ENCODE data around the gene TBC1D22A.

- no peak for TF ChIP-seq CTCF (IDR thresholded peaks at IDR 0.05; ENCODE audit: low read length)
- no peak for TF ChIP-seq EZH2 (IDR thresholded peaks at IDR 0.05; ENCODE audit: borderline replicate concordance, low read length)
Measured at GRCh38 chr22:46795845-46796565, 33.6 kb downstream of the TBC1D22A start.
